Mesenchymal stem cell (in vitro differentiated cells and primary cell): ENCODE measurements around the gene ATP6AP2.
A peak's percentile ranks its signal among the peaks of the same experiment; 100 is the strongest.
"Not testable (repeated sequence)": the region's sequence is repeated elsewhere in the genome, so short reads cannot be mapped to it uniquely, and the experiment has no call there.

ENCODE experiments used
- DNase-seq: peaks from one replicate; pipeline ENCODE4 v3.0.0-alpha.2; 2013
- H2AFZ ChIP-seq: one replicate; pipeline ENCODE4 v1.6.1; 2013; ENCODE audit warnings: low read depth, mild to moderate bottlenecking, control low read depth, inconsistent platforms, low read length, moderate library complexity
- H2AK5ac ChIP-seq: 2 replicates; pipeline ENCODE4 v1.6.1; 2013; ENCODE audit warnings: low read length, moderate library complexity, mild to moderate bottlenecking, inconsistent platforms; ENCODE audit not compliant: severe bottlenecking
- H2BK120ac ChIP-seq: one replicate; pipeline ENCODE4 v1.6.1; 2013; ENCODE audit warnings: low read depth, mild to moderate bottlenecking, inconsistent platforms, low read length, moderate library complexity
- H2BK12ac ChIP-seq, 2 experiments: one replicate each; pipeline ENCODE4 v1.6.1; 2013; ENCODE audit warnings: inconsistent platforms in 2 of 2, low read length in 2 of 2, mild to moderate bottlenecking in 2 of 2, moderate library complexity in 2 of 2, control low read depth in 1 of 2
- H2BK15ac ChIP-seq: one replicate; pipeline ENCODE4 v1.6.1; 2013; ENCODE audit warnings: mild to moderate bottlenecking, low read depth, inconsistent platforms; ENCODE audit not compliant: poor library complexity, severe bottlenecking
- H2BK5ac ChIP-seq: 2 replicates; pipeline ENCODE4 v1.6.1; 2013; ENCODE audit warnings: low read depth, mild to moderate bottlenecking, low read length, control low read depth, inconsistent platforms; ENCODE audit not compliant: poor library complexity, severe bottlenecking
- H3K14ac ChIP-seq, 2 experiments: one replicate each; pipeline ENCODE4 v1.6.1; 2013; ENCODE audit warnings: inconsistent platforms in 2 of 2, low read length in 2 of 2, control low read depth in 1 of 2, mild to moderate bottlenecking in 1 of 2, moderate library complexity in 1 of 2
- H3K18ac ChIP-seq, 2 experiments: one replicate each; pipeline ENCODE4 v1.6.1; 2013; ENCODE audit warnings: inconsistent platforms in 2 of 2, low read length in 2 of 2, control low read depth in 1 of 2, low read depth in 1 of 2, mild to moderate bottlenecking in 1 of 2
- H3K23ac ChIP-seq, 2 experiments: one replicate each; pipeline ENCODE4 v1.6.1; 2013; ENCODE audit warnings: inconsistent platforms in 2 of 2, low read length in 2 of 2, mild to moderate bottlenecking in 2 of 2, moderate library complexity in 2 of 2, control low read depth in 1 of 2
- H3K27ac ChIP-seq: 2 replicates; pipeline ENCODE4 v1.5.1; 2013; ENCODE audit warnings: mild to moderate bottlenecking, moderate library complexity, low read length, control low read depth, inconsistent platforms; ENCODE audit not compliant: poor library complexity, severe bottlenecking
- H3K27me3 ChIP-seq, 2 experiments: 2 replicates each; pipeline versions ENCODE4 v1.6.1 to v1.7.0; 2013; ENCODE audit warnings: low read length in 2 of 2, mild to moderate bottlenecking in 2 of 2, moderate library complexity in 2 of 2, control low read depth in 1 of 2, inconsistent platforms in 1 of 2; ENCODE audit not compliant: control insufficient read depth in 1 of 2, insufficient read depth in 1 of 2
- H3K36me3 ChIP-seq, 2 experiments: 2 replicates each; pipeline versions ENCODE4 v1.6.1 to v1.7.0; 2013; ENCODE audit warnings: low read length in 2 of 2, control low read depth in 1 of 2, inconsistent platforms in 1 of 2, low read depth in 1 of 2, mild to moderate bottlenecking in 1 of 2; ENCODE audit not compliant: insufficient read depth in 2 of 2, control insufficient read depth in 1 of 2
- H3K4ac ChIP-seq, 2 experiments: one replicate each; pipeline ENCODE4 v1.6.1; 2013; ENCODE audit warnings: inconsistent platforms in 2 of 2, low read length in 2 of 2, mild to moderate bottlenecking in 2 of 2, moderate library complexity in 2 of 2, control low read depth in 1 of 2, low read depth in 1 of 2
- H3K4me1 ChIP-seq: 2 replicates; pipeline ENCODE4 v1.6.1; 2013; ENCODE audit warnings: low read depth, low read length, control low read depth; ENCODE audit not compliant: control insufficient read depth, insufficient read depth
- H3K4me2 ChIP-seq: 2 replicates; pipeline ENCODE4 v1.6.1; 2013; ENCODE audit warnings: low read length, mild to moderate bottlenecking, inconsistent platforms; ENCODE audit not compliant: poor library complexity, severe bottlenecking
- H3K4me3 ChIP-seq, 2 experiments: 2 replicates each; pipeline versions ENCODE4 v1.5.1 to v1.7.0; 2013; ENCODE audit warnings: low read length in 2 of 2, mild to moderate bottlenecking in 2 of 2, control low read depth in 1 of 2, low read depth in 1 of 2; ENCODE audit not compliant: insufficient read depth in 1 of 2
- H3K79me1 ChIP-seq: replicated peaks from 2 replicates; pipeline ENCODE4 v1.6.1; 2013; ENCODE audit warnings: mild to moderate bottlenecking, control low read depth, low read length, inconsistent platforms; ENCODE audit not compliant: poor library complexity, severe bottlenecking
- H3K9ac ChIP-seq: 2 replicates; pipeline ENCODE4 v1.7.0; 2013; ENCODE audit warnings: mild to moderate bottlenecking, low read length, moderate library complexity
- H3K9me3 ChIP-seq: 2 replicates; pipeline ENCODE4 v1.7.0; 2013; ENCODE audit warnings: mild to moderate bottlenecking, low read length; ENCODE audit not compliant: control insufficient read depth
- H4K8ac ChIP-seq: one replicate; pipeline ENCODE4 v1.6.1; 2013; ENCODE audit warnings: inconsistent platforms, mild to moderate bottlenecking, low read length, moderate library complexity
- H4K91ac ChIP-seq: one replicate; pipeline ENCODE4 v1.6.1; 2013; ENCODE audit warnings: mild to moderate bottlenecking, low read length, inconsistent platforms
- WGBS: methylation state at CpG from one replicate; pipeline ENCODE4 v1.1.7; 2013; ENCODE audit warnings: mixed read lengths; 5-methylcytosine and 5-hydroxymethylcytosine counted together

Gene ATP6AP2

DNA sequence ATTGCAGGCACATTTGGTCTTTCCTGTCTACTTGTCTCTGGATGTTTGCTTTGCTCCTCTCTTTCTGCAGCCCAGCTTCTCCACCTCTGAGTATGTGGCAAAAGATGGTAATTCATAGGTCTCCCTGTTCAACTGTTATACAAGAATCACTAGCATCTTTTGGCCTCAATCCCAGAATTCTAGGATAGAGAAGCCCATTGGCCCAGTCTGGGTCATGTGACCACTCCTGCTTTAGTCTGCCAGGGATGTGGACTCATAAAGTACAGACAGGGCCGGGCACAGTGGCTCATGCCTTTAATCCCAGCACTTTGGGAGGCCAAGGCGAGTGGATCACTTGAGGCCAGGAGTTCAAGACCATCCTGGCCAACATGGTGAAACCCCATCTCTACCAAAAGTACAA lies 5.4 kb upstream of the ATP6AP2 start:
- not testable (repeated sequence) for H2BK120ac ChIP-seq, H3K18ac ChIP-seq, H3K4me2 ChIP-seq, H2AFZ ChIP-seq, H2BK15ac ChIP-seq, H4K91ac ChIP-seq, H3K9me3 ChIP-seq, H2AK5ac ChIP-seq, H3K4me3 ChIP-seq, H2BK5ac ChIP-seq, H3K36me3 ChIP-seq, H3K9ac ChIP-seq, H3K4ac ChIP-seq, H3K79me1 ChIP-seq, H2BK12ac ChIP-seq, H3K23ac ChIP-seq, H3K27ac ChIP-seq, H3K4me1 ChIP-seq, H3K14ac ChIP-seq, H4K8ac ChIP-seq
- peak; percentile 22 for DNase-seq
- WGBS = no CpG with 5 or more reads among the region's 2 CpGs
- peaks cover 0 to 49% of the 10 kb centered on the region in 2 experiments for H3K27me3 ChIP-seq

DNA sequence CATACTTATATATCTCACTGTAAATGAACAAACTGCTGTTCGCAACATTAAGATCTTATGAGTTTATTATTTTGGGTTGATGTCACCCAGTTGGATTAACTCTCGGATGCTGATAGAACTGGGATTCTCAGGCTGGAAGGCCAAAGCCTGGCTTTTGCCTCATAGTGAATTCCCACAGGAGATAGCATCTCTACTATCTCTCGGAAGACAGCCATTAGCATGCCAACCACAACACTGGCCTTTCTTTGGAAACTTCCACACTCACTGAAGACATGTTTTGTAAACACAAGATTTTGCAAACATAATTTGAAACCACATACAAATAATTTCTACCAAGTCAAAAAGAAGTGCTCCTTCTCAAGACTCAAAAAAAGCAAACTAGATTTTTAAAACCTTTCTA lies 4.5 kb upstream of the ATP6AP2 start:
- Histone ChIP-seq H3K9me3 (no peaks in the 10 kb centered on the region), H4K8ac (no peak overlapping the region), H4K91ac (no peak overlapping the region), H3K79me1 (no peaks in the 10 kb centered on the region), H2BK12ac (no peak overlapping the region), H2AK5ac (no peak overlapping the region), H3K4me3 (no peak overlapping the region), H3K4me1 (no peaks in the 10 kb centered on the region), H3K14ac (no peak overlapping the region), H3K9ac (no peak overlapping the region), H3K4me2 (no peak overlapping the region), H2BK5ac (no peak overlapping the region), H3K4ac (no peak overlapping the region), H2AFZ (no peak overlapping the region), H2BK15ac (no peak overlapping the region), H3K18ac (no peak overlapping the region), H3K36me3 (no peaks in the 10 kb centered on the region), H3K23ac (no peak overlapping the region), H3K27me3 (peaks cover 0 to 41% of the 10 kb centered on the region in 2 experiments), H3K27ac (no peak overlapping the region), H2BK120ac (no peak overlapping the region)
- 59% methylated on average over 2 of the region's 3 CpGs for WGBS
- peak; percentile 4 for DNase-seq

DNA sequence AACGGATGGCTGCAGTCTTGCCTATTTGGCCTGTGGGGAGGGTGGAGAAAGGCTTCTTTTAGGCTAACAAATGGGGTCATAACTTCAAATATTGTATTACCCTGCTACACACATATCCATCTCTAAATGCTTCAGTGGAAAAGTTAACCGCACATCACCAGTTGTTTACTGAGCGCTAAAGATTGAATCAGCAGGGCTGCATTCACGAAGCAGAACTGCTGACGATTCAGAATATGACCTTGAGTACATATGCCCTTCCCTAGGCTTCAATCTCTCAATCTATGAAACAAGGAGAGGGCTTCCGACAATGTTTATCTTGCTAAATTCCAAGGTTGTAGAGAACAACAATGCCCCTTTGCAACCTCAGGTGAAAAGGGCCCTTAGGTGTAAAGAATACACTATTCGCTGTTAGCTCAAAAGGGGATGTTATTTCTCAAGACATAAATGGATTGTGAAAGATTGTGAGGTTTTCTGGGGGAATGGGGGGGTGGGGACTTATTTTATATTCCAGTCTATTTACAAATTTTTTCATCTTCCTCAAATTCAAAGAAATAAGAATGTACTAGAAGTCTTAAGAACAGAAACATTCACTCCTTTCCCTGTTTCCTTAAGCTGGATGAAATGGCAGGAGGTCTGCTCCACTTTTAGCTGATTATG lies 2.6 kb upstream of the ATP6AP2 start:
- no peak overlapping the region for H2AFZ ChIP-seq
- no peaks in the 10 kb centered on the region for H3K79me1 ChIP-seq
- no peak overlapping the region for H3K18ac ChIP-seq
- no peak overlapping the region for H3K4ac ChIP-seq
- peaks cover 0 to 38% of the 10 kb centered on the region in 2 experiments for H3K27me3 ChIP-seq
- H3K9me3 ChIP-seq = no peaks in the 10 kb centered on the region
- no peak overlapping the region for H3K23ac ChIP-seq
- no peak overlapping the region for H3K4me2 ChIP-seq
- no peak overlapping the region for H2BK12ac ChIP-seq
- no peak overlapping the region for H2BK15ac ChIP-seq
- H3K36me3 ChIP-seq = no peaks in the 10 kb centered on the region
- 80% methylated on average over 4 of the region's 7 CpGs for WGBS
- H3K14ac ChIP-seq = no peak overlapping the region
- no peak overlapping the region for H3K4me3 ChIP-seq
- no peak overlapping the region for H2BK120ac ChIP-seq
- no peak for DNase-seq
- no peak overlapping the region for H4K8ac ChIP-seq
- H2AK5ac ChIP-seq = no peak overlapping the region
- H2BK5ac ChIP-seq = no peak overlapping the region
- no peak overlapping the region for H3K9ac ChIP-seq
- H3K27ac ChIP-seq = no peak overlapping the region
- H4K91ac ChIP-seq = no peak overlapping the region
- peaks cover 5% of the 10 kb centered on the region for H3K4me1 ChIP-seq

DNA sequence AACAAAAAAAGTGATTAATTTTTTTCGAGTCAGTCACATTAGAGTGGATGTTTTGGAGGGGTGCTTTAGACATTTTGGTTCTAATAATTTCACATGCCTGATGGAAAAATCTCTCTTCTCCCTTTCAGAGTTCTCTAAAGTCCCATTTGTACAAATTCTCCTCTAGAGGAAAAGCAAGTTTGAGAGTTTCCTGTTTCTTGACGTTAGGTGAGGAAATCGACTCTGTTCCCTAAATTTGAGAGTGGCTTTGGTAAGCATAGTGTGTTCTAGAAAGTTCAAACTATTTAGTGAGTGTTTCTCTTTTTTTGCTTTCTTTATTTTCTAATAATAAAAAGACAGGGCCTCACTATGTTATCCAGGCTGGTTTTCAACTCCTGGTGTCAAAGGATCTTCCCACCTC lies 1.6 kb upstream of the ATP6AP2 start:
- no peak for DNase-seq

More for the DNA sequence above, 1.6 kb upstream of the ATP6AP2 start:
- Histone ChIP-seq H3K4me2 (no peak overlapping the region), H3K4ac (no peak overlapping the region), H3K36me3 (no peaks in the 10 kb centered on the region), H3K27me3 (peaks cover 0 to 45% of the 10 kb centered on the region in 2 experiments), H3K4me3 (no peak overlapping the region), H2BK120ac (no peak overlapping the region), H2BK15ac (no peak overlapping the region), H2AK5ac (no peak overlapping the region), H3K27ac (no peak overlapping the region), H4K8ac (no peak overlapping the region), H3K18ac (no peak overlapping the region), H2BK12ac (no peak overlapping the region), H3K79me1 (no peaks in the 10 kb centered on the region), H3K9me3 (no peaks in the 10 kb centered on the region), H3K23ac (no peak overlapping the region), H3K9ac (no peak overlapping the region), H2AFZ (no peak overlapping the region), H4K91ac (no peak overlapping the region), H2BK5ac (no peak overlapping the region), H3K4me1 (peaks cover 5% of the 10 kb centered on the region), H3K14ac (no peak overlapping the region)
- no CpG with 5 or more reads among the region's 3 CpGs for WGBS
